Activated B cell treated with CpG ODN at 0.5 μM for 24 hours (primary cell): ENCODE measurements around the gene PAWR. TPM values are rescaled to one million over a fixed set of nuclear protein-coding genes. Genes with fewer than 3 reads are reported as not detected.

Experiments used
- ATAC-seq: fragments of 200-7000 bp; cut with Tn5 transposase; one replicate; pipeline ENCODE4 v1.10.0; 2021; ENCODE audit warnings: low read depth, mild to moderate bottlenecking, moderate library complexity
- CTCF ChIA-PET: fragments of 350-600 bp; sonication (Branson Sonifier 250); formaldehyde crosslinking; loops from one replicate; lab custom pipeline; 2021; ENCODE audit warnings: antibody characterized with exemption; lab: Charles Lee
- POLR2A ChIA-PET: fragments of 350-600 bp; sonication (Branson Sonifier 250); formaldehyde crosslinking; loops from one replicate; lab custom pipeline; 2021; ENCODE audit warnings: antibody characterized with exemption; lab: Charles Lee
- DNase-seq: peaks from one replicate; pipeline ENCODE4 v3.0.0; 2022
- H3K27ac Mint-ChIP-seq: one replicate; pipeline ENCODE4 v1.8.0; 2020; ENCODE audit warnings: mixed read lengths
- H3K27me3 Mint-ChIP-seq: one replicate; pipeline ENCODE4 v1.8.0; 2021; ENCODE audit warnings: mixed read lengths
- H3K36me3 Mint-ChIP-seq: one replicate; pipeline ENCODE4 v1.8.0; 2021; ENCODE audit warnings: low read depth, mixed read lengths
- H3K4me1 Mint-ChIP-seq: one replicate; pipeline ENCODE4 v1.8.0; 2021; ENCODE audit warnings: mixed read lengths
- H3K4me3 Mint-ChIP-seq: one replicate; pipeline ENCODE4 v1.8.0; 2020; ENCODE audit warnings: mild to moderate bottlenecking, mixed read lengths
- H3K9me3 Mint-ChIP-seq: one replicate; pipeline ENCODE4 v1.8.0; 2020; ENCODE audit warnings: mixed read lengths
- CTCF ChIP-seq: fragments of 200-600 bp; IDR thresholded peaks from one replicate; pipeline ENCODE4 v1.8.0; 2022; ENCODE audit warnings: antibody characterized with exemption, mild to moderate bottlenecking
- intact Hi-C: fragments of 100-400 bp; cut with micrococcal nuclease; formaldehyde crosslinking; loops from one replicate; pipeline ENCODE4 v1.15.1; 2024
- total RNA-seq: library from RNA; stranded (reverse); gene quantifications from 2 replicates; pipeline ENCODE4 v1.2.3, GENCODE V29; 2022

PAWR gene
- total RNA-seq, 1 donor from 2014 or later: 53.1 TPM

- no peak for ATAC-seq
- Mint-ChIP-seq H3K27me3 (no peaks in the 10 kb centered on the region), H3K4me3 (no peak overlapping the region), H3K27ac (no peak overlapping the region), H3K4me1 (no peaks in the 10 kb centered on the region), H3K36me3 (no peaks in the 10 kb centered on the region), H3K9me3 (no peaks in the 10 kb centered on the region)
- no peak for TF ChIP-seq CTCF
- intact Hi-C loops: no loop called here
- no peak for DNase-seq
- CTCF ChIA-PET: no interaction called here
- POLR2A ChIA-PET: no interaction called here
Observed at GRCh38 chr12:79706156-79706555, 15.4 kb upstream of the PAWR start.

- intact Hi-C loops: no loop called here
- no peaks in the 10 kb centered on the region for H3K27me3 Mint-ChIP-seq
- CTCF ChIA-PET: no interaction called here
- H3K4me1 Mint-ChIP-seq: no peaks in the 10 kb centered on the region
- H3K36me3 Mint-ChIP-seq: no peaks in the 10 kb centered on the region
- no peaks in the 10 kb centered on the region for H3K9me3 Mint-ChIP-seq
- ATAC-seq: no peak
- no peak for DNase-seq
- TF ChIP-seq CTCF: no peak
- no peak overlapping the region for H3K27ac Mint-ChIP-seq
- no peak overlapping the region for H3K4me3 Mint-ChIP-seq
- POLR2A ChIA-PET: no interaction called here
Observed at GRCh38 chr12:79698966-79699365, 8.2 kb upstream of the PAWR start.

GRCh38 chr12:79696416-79696815, 5.7 kb upstream of the PAWR start:
- H3K9me3 Mint-ChIP-seq: no peaks in the 10 kb centered on the region
- DNase-seq (no peak), ATAC-seq (no peak)
- ChIA-PET CTCF (no interaction called here), POLR2A (no interaction called here)
- TF ChIP-seq CTCF: no peak
- no peaks in the 10 kb centered on the region for H3K36me3 Mint-ChIP-seq
- H3K4me3 Mint-ChIP-seq: no peak overlapping the region
- no peak overlapping the region for H3K27ac Mint-ChIP-seq
- H3K27me3 Mint-ChIP-seq: no peaks in the 10 kb centered on the region
- H3K4me1 Mint-ChIP-seq: peaks cover 7% of the 10 kb centered on the region
- intact Hi-C loops: no loop called here

- ChIA-PET CTCF (interaction anchor here (1.0 kb wide), 1 partner anchor 42 kb away, joined by 3 read pairs; no protein-coding TSS in a partner anchor), POLR2A (interaction anchor here (0.8 kb wide), 1 partner anchor 19 kb away, joined by 3 read pairs; no protein-coding TSS in a partner anchor)
- Mint-ChIP-seq H3K36me3 (peaks cover 2% of the 10 kb centered on the region), H3K4me1 (peaks cover 19% of the 10 kb centered on the region), H3K27ac (no peak overlapping the region), H3K4me3 (no peak overlapping the region), H3K9me3 (no peaks in the 10 kb centered on the region), H3K27me3 (no peaks in the 10 kb centered on the region)
- ATAC-seq: no peak
- intact Hi-C loops: loop anchor here (5.0 kb wide), 1 partner anchor 76 kb away; no protein-coding TSS in a partner anchor
- TF ChIP-seq CTCF: no peak
- no peak for DNase-seq
Observed at GRCh38 chr12:79692860-79693577, 2.3 kb upstream of the PAWR start.

- ATAC-seq: no peak
- DNase-seq: no peak
- peak overlapping the region; percentile 85 for H3K4me3 Mint-ChIP-seq
- peak overlapping the region; percentile 62 for H3K27ac Mint-ChIP-seq
- intact Hi-C loops: loop anchor here (2.0 to 5.0 kb wide), 2 partner anchors 47 to 74 kb away; no protein-coding TSS in a partner anchor
- TF ChIP-seq CTCF: no peak
- H3K9me3 Mint-ChIP-seq: no peaks in the 10 kb centered on the region
- POLR2A ChIA-PET: no interaction called here
- H3K36me3 Mint-ChIP-seq: peaks cover 2% of the 10 kb centered on the region
- CTCF ChIA-PET: no interaction called here
- peaks cover 32% of the 10 kb centered on the region for H3K4me1 Mint-ChIP-seq
- H3K27me3 Mint-ChIP-seq: no peaks in the 10 kb centered on the region
Observed at GRCh38 chr12:79691511-79692248, 916 bp upstream of the PAWR start.
